Spleen (tissue), 11 donors: ENCODE results near the gene COL5A1. TPM values are rescaled to one million over a fixed set of nuclear protein-coding genes. Genes with fewer than 3 reads are reported as not detected.

Source experiments
- DNase-seq: peaks from one replicate; pipeline ENCODE4 v3.0.0-alpha.2; 2020
- H3K27ac ChIP-seq, 8 donors: fragments of 200-600 bp; sonication (generic) in 7 of 8; 1 replicate in 4 of 8; 2 replicates in 4 of 8; pipeline versions ENCODE4 v1.5.0 to v1.8.0; 2016 to 2021; ENCODE audit warnings: inconsistent platforms in 4 of 8, mild to moderate bottlenecking in 4 of 8, moderate library complexity in 1 of 8
- H3K27me3 ChIP-seq, 7 donors: fragments of 200-600 bp; sonication (generic) in 6 of 7; replicated peaks in 1 of 7; 1 replicate in 4 of 7; 2 replicates in 3 of 7; pipeline versions ENCODE4 v1.5.0 to v1.8.0; 2016 to 2021; ENCODE audit warnings: inconsistent platforms in 3 of 7, mild to moderate bottlenecking in 1 of 7
- H3K36me3 ChIP-seq, 6 donors: fragments of 200-600 bp; sonication (generic) in 5 of 6; 1 replicate in 4 of 6; 2 replicates in 2 of 6; pipeline versions ENCODE4 v1.5.0 to v1.8.0; 2016 to 2021; ENCODE audit warnings: inconsistent platforms in 2 of 6
- H3K4me1 ChIP-seq, 6 donors: fragments of 200-600 bp; sonication (generic) in 5 of 6; 1 replicate in 3 of 6; 2 replicates in 3 of 6; pipeline versions ENCODE4 v1.5.0 to v1.8.0; 2016 to 2021; ENCODE audit warnings: inconsistent platforms in 3 of 6
- H3K4me3 ChIP-seq, 8 donors: fragments of 200-600 bp; sonication (generic) in 7 of 8; 1 replicate in 4 of 8; 2 replicates in 4 of 8; pipeline versions ENCODE4 v1.5.0 to v1.8.0; 2016 to 2021; ENCODE audit warnings: inconsistent platforms in 4 of 8, mild to moderate bottlenecking in 4 of 8, moderate library complexity in 2 of 8
- H3K9me3 ChIP-seq, 8 donors: fragments of 200-600 bp; sonication (generic) in 7 of 8; 1 replicate in 4 of 8; 2 replicates in 4 of 8; pipeline versions ENCODE4 v1.5.0 to v1.8.0; 2016 to 2021; ENCODE audit warnings: inconsistent platforms in 4 of 8
- CTCF ChIP-seq, 11 experiments: fragments of 200-600 bp in 7 of 11; fragments of 450-650 bp in 4 of 11; sonication (generic) in 4 of 11; IDR thresholded peaks in 8 of 11; conservative IDR thresholded peaks in 3 of 11; 1 replicate in 7 of 11; 2 replicates in 4 of 11; pipeline versions ENCODE4 v1.4.0 to v1.8.0; 2016 to 2021; ENCODE audit warnings: antibody characterized with exemption in 11 of 11, inconsistent platforms in 4 of 11, mild to moderate bottlenecking in 1 of 11
- POLR2A ChIP-seq, 3 donors: fragments of 450-650 bp; IDR thresholded peaks; one replicate each; pipeline ENCODE4 v1.5.1; 2017; ENCODE audit warnings: antibody characterized with exemption in 3 of 3, mild to moderate bottlenecking in 1 of 3
- POLR2AphosphoS5 ChIP-seq, 3 donors: sonication (generic); formaldehyde crosslinking; IDR thresholded peaks; one replicate each; pipeline ENCODE4 v1.5.1; 2017; ENCODE audit warnings: antibody characterized with exemption in 3 of 3
- WGBS, 5 donors: extraction: QIAGEN DNeasy Blood & Tissue Kit in 3 of 5; methylation state at CpG; one replicate each; pipeline versions ENCODE4 v1.1.5 to v1.1.7; 2013 to 2018; 5-methylcytosine and 5-hydroxymethylcytosine counted together
- intact Hi-C: fragments of 100-400 bp; cut with DNase I; formaldehyde crosslinking; loops from one replicate; pipeline ENCODE4 v1.15.0; 2023; ENCODE audit warnings: low total_unique reads
- polyA plus RNA-seq, 3 donors: library from polyadenylated mRNA; stranded (reverse); fragments of 200-250 nt; gene quantifications; one replicate each; pipeline ENCODE4 v1.2.1, GENCODE V29; 2013
- total RNA-seq, 7 donors: library from RNA; depleted of rRNA in 3 of 7; stranded (reverse); fragments of >200 nt in 3 of 7; fragmentation: NEBNext Ultra II Directional in 4 of 7; extraction: Animal tissue kit (Norgen Biotek cat#: 25700) in 4 of 7; gene quantifications; one replicate each; pipeline versions ENCODE4 v1.1.0 to v1.2.1, GENCODE V29; 2016 to 2021
- donor health status: healthy with polysubstance abuse.
- donor health status: DM: no; HTN: no; CAD: no; lungs with moderate emphysema.
- donor health status: DM: no; HTN: no; CAD: no.
- donor health status: Bipolar disorder and iron deficiency.
- donor health status: healthy.
- donor health status: DM: no; HTN: no; CAD: no.
- donor health status: DM: yes; HTN: yes; CAD: no.

COL5A1 gene
- total and polyA plus RNA-seq, 10 donors, result 2.6 to 50.6 (median 23.7) TPM

- H3K27ac ChIP-seq, result no peak overlapping the region
- peaks cover 0 to 59% (median 0%) of the 10 kb centered on the region in 6 donors for H3K36me3 ChIP-seq
- WGBS, 5 donors, result 73 to 90% (median 88%) methylated on average over 9 of the region's 9 CpGs
- intact Hi-C loops, result no loop called here
- no peak overlapping the region for H3K4me3 ChIP-seq
- no peaks in the 10 kb centered on the region for H3K4me1 ChIP-seq
- H3K9me3 ChIP-seq, result no peaks in the 10 kb centered on the region
- TF ChIP-seq CTCF (IDR thresholded peaks at IDR 0.05 in 8 of 11, conservative IDR thresholded peaks at IDR 0.05 in 3 of 11), result no peak
- TF ChIP-seq POLR2AphosphoS5 (IDR thresholded peaks at IDR 0.05), result no peak
- TF ChIP-seq POLR2A (IDR thresholded peaks at IDR 0.05), result no peak
- no peak for DNase-seq
- no peaks in the 10 kb centered on the region for H3K27me3 ChIP-seq
These were observed 117.5 kb downstream of the COL5A1 start for GRCh38 chr9:134758949-134759607.

DNA sequence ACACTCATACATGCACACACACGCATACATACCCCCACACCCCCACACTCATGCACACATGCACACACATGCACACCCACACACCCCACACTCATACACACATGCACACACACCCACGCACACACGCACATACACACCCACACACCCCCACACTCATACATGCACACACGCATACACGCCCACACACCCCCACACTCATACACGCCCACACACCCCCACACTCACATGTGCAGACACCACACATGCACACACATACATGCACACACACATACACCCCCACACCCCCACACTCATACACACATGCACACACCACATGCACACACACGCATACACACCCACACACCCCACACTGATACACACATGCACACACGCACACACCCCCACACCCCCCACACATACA, 118.3 kb downstream of the COL5A1 start:
- H3K9me3 ChIP-seq, result no peaks in the 10 kb centered on the region
- no peak overlapping the region for H3K4me3 ChIP-seq
- TF ChIP-seq POLR2AphosphoS5 (IDR thresholded peaks at IDR 0.05), result no peak
- TF ChIP-seq CTCF (IDR thresholded peaks at IDR 0.05 in 8 of 11, conservative IDR thresholded peaks at IDR 0.05 in 3 of 11), result no peak
- TF ChIP-seq POLR2A (IDR thresholded peaks at IDR 0.05), result no peak
- no peak overlapping the region for H3K27ac ChIP-seq
- H3K36me3 ChIP-seq, result peaks cover 0 to 53% (median 0%) of the 10 kb centered on the region in 6 donors
- intact Hi-C loops, result no loop called here
- H3K4me1 ChIP-seq, result no peaks in the 10 kb centered on the region
- no peaks in the 10 kb centered on the region for H3K27me3 ChIP-seq
- 88 to 99% (median 97%) methylated on average over 8 of the region's 8 CpGs for WGBS, 5 donors
- no peak for DNase-seq

DNA sequence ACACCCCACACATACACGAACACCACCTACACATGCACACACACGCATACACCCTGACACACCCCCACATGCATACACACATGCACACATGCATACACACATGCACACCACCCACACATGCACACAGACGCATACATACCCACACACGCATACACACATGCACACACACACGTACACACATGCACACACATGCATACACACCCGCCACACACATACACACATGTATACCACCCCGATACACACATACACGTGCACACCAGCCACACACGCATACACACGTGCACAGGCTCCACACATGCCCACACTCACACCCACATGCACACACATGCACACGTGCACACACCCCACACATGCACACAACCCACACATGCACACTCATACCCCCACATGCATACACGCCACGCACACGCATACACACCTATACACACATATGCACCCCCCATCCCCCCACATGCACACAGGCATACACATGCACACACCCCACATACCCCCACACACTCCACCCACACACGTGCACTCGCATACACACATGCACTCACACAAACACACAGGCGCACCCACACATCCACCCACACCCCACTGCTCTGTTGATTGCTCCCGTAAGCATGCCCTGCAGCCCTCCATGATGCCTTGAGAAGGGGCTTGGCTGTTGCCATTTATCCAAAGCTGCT, 119.3 kb downstream of the COL5A1 start:
- TF ChIP-seq POLR2A (IDR thresholded peaks at IDR 0.05) (no peak), CTCF (IDR thresholded peaks at IDR 0.05 in 8 of 11, conservative IDR thresholded peaks at IDR 0.05 in 3 of 11) (no peak), POLR2AphosphoS5 (IDR thresholded peaks at IDR 0.05) (no peak)
- WGBS, 5 donors, result 86 to 97% (median 95%) methylated on average over 18 of the region's 18 CpGs
- Histone ChIP-seq H3K4me3 (no peak overlapping the region), H3K27ac (no peak overlapping the region), H3K27me3 (peaks cover 0 to 9% (median 0%) of the 10 kb centered on the region in 7 donors), H3K4me1 (no peaks in the 10 kb centered on the region), H3K9me3 (no peaks in the 10 kb centered on the region), H3K36me3 (peaks cover 0 to 54% (median 0%) of the 10 kb centered on the region in 6 donors)
- DNase-seq, result no peak
- intact Hi-C loops, result no loop called here
